HepG2 (cell line): ENCODE results near the gene RHBDL1. TPM values are rescaled to one million over a fixed set of nuclear protein-coding genes. Genes with fewer than 3 reads are reported as not detected.

Source experiments
- ARNT ChIP-seq: fragments of 450-650 bp; IDR thresholded peaks from 2 replicates; pipeline ENCODE4 v1.6.1; 2017
- BHLHE40 ChIP-seq: IDR thresholded peaks from 2 replicates; pipeline ENCODE4 v1.6.1; 2011; ENCODE audit warnings: low read length, improper control_type of control experiment
- CREB1 ChIP-seq, 2 experiments: fragments of 450-650 bp in 1 of 2; IDR thresholded peaks; 2 replicates each; pipeline ENCODE4 v1.6.1; 2016 to 2017; ENCODE audit warnings: control low read depth in 1 of 2, mild to moderate bottlenecking in 1 of 2, missing compliant biosample characterization in 1 of 2, missing genetic modification characterization in 1 of 2
- DMAP1 ChIP-seq: IDR thresholded peaks from 2 replicates; pipeline ENCODE4 v1.6.1; 2016
- GATAD1 ChIP-seq: IDR thresholded peaks from 2 replicates; pipeline ENCODE4 v1.6.1; 2016; ENCODE audit warnings: missing genetic modification reagents, missing compliant biosample characterization
- MEF2D ChIP-seq: sonication (generic); formaldehyde crosslinking; IDR thresholded peaks from 2 replicates; pipeline ENCODE4 v1.5.1; 2020; ENCODE audit warnings: mild to moderate bottlenecking, missing genetic modification reagents
- MEIS2 ChIP-seq: sonication (generic); formaldehyde crosslinking; IDR thresholded peaks from 2 replicates; pipeline ENCODE4 v1.9.0; 2021; ENCODE audit warnings: mild to moderate bottlenecking, missing genetic modification reagents
- REXO4 ChIP-seq: sonication (generic); formaldehyde crosslinking; IDR thresholded peaks from 2 replicates; pipeline ENCODE4 v1.8.0; 2022; ENCODE audit warnings: missing genetic modification reagents, mild to moderate bottlenecking, borderline replicate concordance
- SIX1 ChIP-seq: sonication (generic); formaldehyde crosslinking; IDR thresholded peaks from 2 replicates; pipeline ENCODE4 v1.4.0; 2020; ENCODE audit warnings: missing genetic modification reagents, borderline replicate concordance
- TEAD3 ChIP-seq: optimal IDR thresholded peaks from 2 replicates; pipeline ENCODE3; 2016; ENCODE audit warnings: borderline replicate concordance
- ZFP82 ChIP-seq: sonication (generic); formaldehyde crosslinking; IDR thresholded peaks from 2 replicates; pipeline ENCODE4 v1.5.1; 2020; ENCODE audit warnings: mild to moderate bottlenecking, missing genetic modification reagents, borderline replicate concordance
- ZMYM3 ChIP-seq: sonication (generic); formaldehyde crosslinking; IDR thresholded peaks from 2 replicates; pipeline ENCODE4 v1.5.1; 2020; ENCODE audit warnings: mild to moderate bottlenecking, missing genetic modification reagents
- ZMYM4 ChIP-seq: sonication (generic); formaldehyde crosslinking; IDR thresholded peaks from 2 replicates; pipeline ENCODE4 v1.8.1; 2023; ENCODE audit warnings: mild to moderate bottlenecking, missing genetic modification reagents
- ZNF460 ChIP-seq: sonication (generic); formaldehyde crosslinking; IDR thresholded peaks from 2 replicates; pipeline ENCODE4 v1.5.1; 2020; ENCODE audit warnings: missing genetic modification reagents, mild to moderate bottlenecking, borderline replicate concordance
- ZNF607 ChIP-seq: sonication (generic); formaldehyde crosslinking; IDR thresholded peaks from 2 replicates; pipeline ENCODE4 v1.5.1; 2020; ENCODE audit warnings: missing genetic modification reagents, mild to moderate bottlenecking, borderline replicate concordance
- ZNF746 ChIP-seq: sonication (generic); formaldehyde crosslinking; IDR thresholded peaks from 2 replicates; pipeline ENCODE4 v1.8.0; 2022; ENCODE audit warnings: mild to moderate bottlenecking, missing genetic modification reagents
- ZNF883 ChIP-seq: sonication (generic); formaldehyde crosslinking; IDR thresholded peaks from 2 replicates; pipeline ENCODE4 v1.5.1; 2020; ENCODE audit warnings: mild to moderate bottlenecking, missing genetic modification reagents; ENCODE audit errors: not compliant biosample characterization
- polyA plus RNA-seq, 8 experiments: library from polyadenylated mRNA; depleted of rRNA in 3 of 8; stranded (reverse) in 7 of 8; unstranded in 1 of 8; fragments of >200 nt; fragmentation: Illumina TruSeq in 4 of 8; extraction: Trizol in 4 of 8; gene quantifications; 2 replicates each; pipeline versions ENCODE4 v1.2.1 to v1.2.3, GENCODE V29; 2011 to 2016; ENCODE audit warnings: low read depth in 4 of 8, missing spikeins in 1 of 8, mixed read lengths in 1 of 8; ENCODE audit not compliant: insufficient read depth in 1 of 8
- total RNA-seq, 5 experiments: library from RNA; depleted of rRNA; stranded (reverse); fragments of >200 nt; fragmentation: Illumina TruSeq; extraction: Trizol; gene quantifications; 2 replicates each; pipeline ENCODE4 v1.2.3, GENCODE V29; 2016; ENCODE audit warnings: low read depth in 1 of 5
- TF ChIP-seq, protein P1 (sequence below): sonication (generic); formaldehyde crosslinking; IDR thresholded peaks from 2 replicates; pipeline ENCODE4 v1.5.0; 2020; ENCODE audit warnings: missing genetic modification reagents
- TF ChIP-seq, protein P2 (sequence below): sonication (generic); formaldehyde crosslinking; IDR thresholded peaks from 2 replicates; pipeline ENCODE4 v1.8.0; 2022; ENCODE audit warnings: missing genetic modification reagents, mild to moderate bottlenecking, borderline replicate concordance
- TF ChIP-seq, protein P3 (sequence below): sonication (generic); formaldehyde crosslinking; IDR thresholded peaks from 2 replicates; pipeline ENCODE4 v1.5.1; 2020; ENCODE audit warnings: mild to moderate bottlenecking, missing genetic modification reagents
- TF ChIP-seq, protein P4 (sequence below): sonication (generic); formaldehyde crosslinking; IDR thresholded peaks from 2 replicates; pipeline ENCODE4 v1.8.0; 2022; ENCODE audit warnings: mild to moderate bottlenecking, missing genetic modification reagents, moderate library complexity
- TF ChIP-seq, protein P5 (sequence below): IDR thresholded peaks from 2 replicates; pipeline ENCODE4 v1.6.1; 2016; ENCODE audit warnings: mild to moderate bottlenecking
- TF ChIP-seq, protein P6 (sequence below): IDR thresholded peaks from 2 replicates; pipeline ENCODE4 v1.6.1; 2016; ENCODE audit warnings: missing compliant biosample characterization, missing genetic modification reagents, borderline replicate concordance

The RHBDL1 gene
- total and polyA plus RNA-seq, 2 of the 13 experiments (the other 11 are each of a cell fraction or from before 2014, with no cell fraction given) = 1.8 to 3.8 TPM

DNA sequence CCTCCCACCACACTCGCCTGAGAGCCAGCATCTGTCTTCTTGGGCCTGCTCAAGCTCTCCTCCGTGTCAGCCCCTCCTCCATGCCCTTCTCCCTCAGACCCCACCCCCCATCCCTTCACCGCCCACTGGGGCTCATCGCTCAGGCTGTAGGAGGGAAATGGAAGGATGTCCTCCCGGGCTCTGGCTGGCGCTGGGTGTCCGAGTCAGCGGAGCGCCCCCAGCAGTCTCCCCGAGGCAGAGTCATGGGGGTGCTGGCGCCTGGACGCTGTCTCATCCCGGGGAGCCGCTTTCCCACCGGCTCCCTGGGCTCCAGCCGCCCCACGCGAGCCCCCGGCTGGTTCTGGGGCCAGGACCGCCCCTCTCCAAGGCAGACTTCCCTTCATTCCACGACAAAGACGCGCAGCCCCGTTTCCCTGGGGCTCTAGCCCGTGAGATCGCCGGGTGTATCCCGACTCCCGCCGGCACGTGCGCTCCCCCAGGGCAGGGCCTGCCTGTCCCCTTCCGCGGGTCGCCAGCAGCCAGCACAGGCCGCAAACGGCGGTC lies 45.0 kb downstream of the RHBDL1 start (continued):
- TF ChIP-seq, protein P1, sequence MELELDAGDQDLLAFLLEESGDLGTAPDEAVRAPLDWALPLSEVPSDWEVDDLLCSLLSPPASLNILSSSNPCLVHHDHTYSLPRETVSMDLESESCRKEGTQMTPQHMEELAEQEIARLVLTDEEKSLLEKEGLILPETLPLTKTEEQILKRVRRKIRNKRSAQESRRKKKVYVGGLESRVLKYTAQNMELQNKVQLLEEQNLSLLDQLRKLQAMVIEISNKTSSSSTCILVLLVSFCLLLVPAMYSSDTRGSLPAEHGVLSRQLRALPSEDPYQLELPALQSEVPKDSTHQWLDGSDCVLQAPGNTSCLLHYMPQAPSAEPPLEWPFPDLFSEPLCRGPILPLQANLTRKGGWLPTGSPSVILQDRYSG (CRISPR knock-in tag) = no peak
- TF ChIP-seq ZFP82 (CRISPR knock-in tag) (peak; percentile 84), ZMYM3 (CRISPR knock-in tag) (no peak), ZNF607 (no peak), ZNF460 (CRISPR knock-in tag) (no peak), TEAD3 (no peak), ZNF746 (CRISPR knock-in tag) (no peak), BHLHE40 (no peak), SIX1 (CRISPR knock-in tag) (no peak), MEIS2 (CRISPR knock-in tag) (no peak), ZNF883 (no peak), ARNT (no peak), DMAP1 (CRISPR knock-in tag) (no peak), REXO4 (no peak), MEF2D (CRISPR knock-in tag) (no peak), CREB1 (IDR thresholded peaks at IDR 0.05) (no peak), CREB1 (CRISPR knock-in tag; IDR thresholded peaks at IDR 0.05) (no peak), ZMYM4 (peak; percentile 48; the same call in 1 of the 2 replicates), GATAD1 (no peak)
- TF ChIP-seq, protein P2, sequence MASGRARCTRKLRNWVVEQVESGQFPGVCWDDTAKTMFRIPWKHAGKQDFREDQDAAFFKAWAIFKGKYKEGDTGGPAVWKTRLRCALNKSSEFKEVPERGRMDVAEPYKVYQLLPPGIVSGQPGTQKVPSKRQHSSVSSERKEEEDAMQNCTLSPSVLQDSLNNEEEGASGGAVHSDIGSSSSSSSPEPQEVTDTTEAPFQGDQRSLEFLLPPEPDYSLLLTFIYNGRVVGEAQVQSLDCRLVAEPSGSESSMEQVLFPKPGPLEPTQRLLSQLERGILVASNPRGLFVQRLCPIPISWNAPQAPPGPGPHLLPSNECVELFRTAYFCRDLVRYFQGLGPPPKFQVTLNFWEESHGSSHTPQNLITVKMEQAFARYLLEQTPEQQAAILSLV = no peak
- TF ChIP-seq, protein P3, sequence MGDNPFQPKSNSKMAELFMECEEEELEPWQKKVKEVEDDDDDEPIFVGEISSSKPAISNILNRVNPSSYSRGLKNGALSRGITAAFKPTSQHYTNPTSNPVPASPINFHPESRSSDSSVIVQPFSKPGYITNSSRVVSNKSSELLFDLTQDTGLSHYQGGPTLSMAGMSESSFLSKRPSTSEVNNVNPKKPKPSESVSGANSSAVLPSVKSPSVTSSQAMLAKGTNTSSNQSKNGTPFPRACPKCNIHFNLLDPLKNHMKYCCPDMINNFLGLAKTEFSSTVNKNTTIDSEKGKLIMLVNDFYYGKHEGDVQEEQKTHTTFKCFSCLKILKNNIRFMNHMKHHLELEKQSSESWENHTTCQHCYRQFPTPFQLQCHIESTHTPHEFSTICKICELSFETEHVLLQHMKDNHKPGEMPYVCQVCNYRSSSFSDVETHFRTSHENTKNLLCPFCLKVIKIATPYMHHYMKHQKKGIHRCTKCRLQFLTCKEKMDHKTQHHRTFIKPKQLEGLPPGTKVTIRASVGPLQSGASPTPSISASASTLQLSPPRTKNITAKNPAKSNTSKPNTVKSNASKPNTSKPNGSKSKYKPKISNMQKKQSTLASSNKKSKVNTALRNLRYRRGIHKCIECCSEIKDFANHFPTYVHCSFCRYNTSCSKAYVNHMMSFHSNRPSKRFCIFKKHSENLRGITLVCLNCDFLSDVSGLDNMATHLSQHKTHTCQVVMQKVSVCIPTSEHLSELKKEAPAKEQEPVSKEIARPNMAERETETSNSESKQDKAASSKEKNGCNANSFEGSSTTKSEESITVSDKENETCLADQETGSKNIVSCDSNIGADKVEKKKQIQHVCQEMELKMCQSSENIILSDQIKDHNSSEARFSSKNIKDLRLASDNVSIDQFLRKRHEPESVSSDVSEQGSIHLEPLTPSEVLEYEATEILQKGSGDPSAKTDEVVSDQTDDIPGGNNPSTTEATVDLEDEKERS (CRISPR knock-in tag) = no peak
- TF ChIP-seq, protein P4, sequence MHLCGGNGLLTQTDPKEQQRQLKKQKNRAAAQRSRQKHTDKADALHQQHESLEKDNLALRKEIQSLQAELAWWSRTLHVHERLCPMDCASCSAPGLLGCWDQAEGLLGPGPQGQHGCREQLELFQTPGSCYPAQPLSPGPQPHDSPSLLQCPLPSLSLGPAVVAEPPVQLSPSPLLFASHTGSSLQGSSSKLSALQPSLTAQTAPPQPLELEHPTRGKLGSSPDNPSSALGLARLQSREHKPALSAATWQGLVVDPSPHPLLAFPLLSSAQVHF (CRISPR knock-in tag) = peak; percentile 62; the same call in 1 of the 2 replicates
- TF ChIP-seq, protein P5, sequence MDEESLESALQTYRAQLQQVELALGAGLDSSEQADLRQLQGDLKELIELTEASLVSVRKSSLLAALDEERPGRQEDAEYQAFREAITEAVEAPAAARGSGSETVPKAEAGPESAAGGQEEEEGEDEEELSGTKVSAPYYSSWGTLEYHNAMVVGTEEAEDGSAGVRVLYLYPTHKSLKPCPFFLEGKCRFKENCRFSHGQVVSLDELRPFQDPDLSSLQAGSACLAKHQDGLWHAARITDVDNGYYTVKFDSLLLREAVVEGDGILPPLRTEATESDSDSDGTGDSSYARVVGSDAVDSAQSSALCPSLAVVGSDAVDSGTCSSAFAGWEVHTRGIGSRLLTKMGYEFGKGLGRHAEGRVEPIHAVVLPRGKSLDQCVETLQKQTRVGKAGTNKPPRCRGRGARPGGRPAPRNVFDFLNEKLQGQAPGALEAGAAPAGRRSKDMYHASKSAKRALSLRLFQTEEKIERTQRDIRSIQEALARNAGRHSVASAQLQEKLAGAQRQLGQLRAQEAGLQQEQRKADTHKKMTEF (CRISPR knock-in tag) = no peak
- TF ChIP-seq, protein P6, sequence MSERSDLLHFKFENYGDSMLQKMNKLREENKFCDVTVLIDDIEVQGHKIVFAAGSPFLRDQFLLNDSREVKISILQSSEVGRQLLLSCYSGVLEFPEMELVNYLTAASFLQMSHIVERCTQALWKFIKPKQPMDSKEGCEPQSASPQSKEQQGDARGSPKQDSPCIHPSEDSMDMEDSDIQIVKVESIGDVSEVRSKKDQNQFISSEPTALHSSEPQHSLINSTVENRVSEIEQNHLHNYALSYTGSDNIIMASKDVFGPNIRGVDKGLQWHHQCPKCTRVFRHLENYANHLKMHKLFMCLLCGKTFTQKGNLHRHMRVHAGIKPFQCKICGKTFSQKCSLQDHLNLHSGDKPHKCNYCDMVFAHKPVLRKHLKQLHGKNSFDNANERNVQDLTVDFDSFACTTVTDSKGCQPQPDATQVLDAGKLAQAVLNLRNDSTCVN (CRISPR knock-in tag) = 0 out of 2 replicates have a peak, but pooled peaks have one; percentile 10
